Lower leg skin (tissue), 3 donors: ENCODE results near the gene GIMAP8.

Source experiments
- CTCF ChIP-seq, 3 donors: fragments of 450-650 bp; IDR thresholded peaks; one replicate each; pipeline ENCODE4 v1.5.1; 2016; ENCODE audit warnings: antibody characterized with exemption in 3 of 3, mild to moderate bottlenecking in 3 of 3, moderate library complexity in 2 of 3
- POLR2A ChIP-seq, 2 donors: fragments of 450-650 bp; IDR thresholded peaks; one replicate each; pipeline ENCODE4 v1.6.1; 2016 to 2017; ENCODE audit warnings: antibody characterized with exemption in 2 of 2, mild to moderate bottlenecking in 1 of 2, moderate library complexity in 1 of 2

GRCh38 chr7:150465414-150465813 lies 15.0 kb downstream of the GIMAP8 start:
- TF ChIP-seq CTCF (IDR thresholded peaks at IDR 0.05): no peak
- TF ChIP-seq POLR2A (IDR thresholded peaks at IDR 0.05): no peak
